ENCODE measurements around the gene CACNA1F.

DNA sequence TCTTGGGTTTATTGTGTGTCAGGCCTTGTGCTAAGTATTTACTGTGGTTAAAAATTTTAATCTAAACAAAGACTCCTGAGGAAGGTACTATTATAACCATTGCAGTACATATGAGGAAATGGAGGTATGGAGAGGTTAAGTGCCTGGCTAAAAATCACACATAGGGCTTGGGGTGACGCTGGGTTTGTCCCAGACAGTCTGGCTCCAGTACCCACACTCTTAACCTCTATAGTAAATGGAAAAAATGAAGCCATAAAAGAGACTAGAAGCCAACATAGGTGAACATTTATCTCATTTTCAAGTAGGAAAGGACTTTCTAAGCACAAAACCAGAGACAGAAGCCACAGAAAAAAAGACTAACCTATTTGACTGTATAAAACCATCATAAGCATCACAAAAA lies 29.5 kb upstream of the CACNA1F start:
- TF ChIP-seq POLR2A (IDR thresholded peaks at IDR 0.05; ENCODE audit: low read depth, low read length) (no peak), TAF1 (IDR thresholded peaks at IDR 0.05; ENCODE audit: low read depth, low read length) (no peak)

All from GM12891 (cell line).